ENCODE data around the gene ACSBG1. TPM values are rescaled to one million over a fixed set of nuclear protein-coding genes. Genes with fewer than 3 reads are reported as not detected.

The ACSBG1 gene
- total RNA-seq, 2 experiments from 2014 or later = 0.02 TPM; not detected in 1

- intact Hi-C loops (cut with DNase I, micrococcal nuclease) = no loop called here
- Mint-ChIP-seq H3K9me3 (ENCODE audit: low read depth) (no peaks in the 10 kb centered on the region), H3K27me3 (no peaks in the 10 kb centered on the region), H3K27ac (no peak overlapping the region), H3K4me1 (peaks cover 8% of the 10 kb centered on the region), H3K4me3 (no peak overlapping the region), H3K36me3 (ENCODE audit: low read depth) (no peaks in the 10 kb centered on the region)
- ChIA-PET CTCF (no interaction called here), POLR2A (no interaction called here)
- ATAC-seq (no peak), DNase-seq (no peak)
Measured at GRCh38 chr15:78220713-78221112, 13.7 kb downstream of the ACSBG1 start.

DNA sequence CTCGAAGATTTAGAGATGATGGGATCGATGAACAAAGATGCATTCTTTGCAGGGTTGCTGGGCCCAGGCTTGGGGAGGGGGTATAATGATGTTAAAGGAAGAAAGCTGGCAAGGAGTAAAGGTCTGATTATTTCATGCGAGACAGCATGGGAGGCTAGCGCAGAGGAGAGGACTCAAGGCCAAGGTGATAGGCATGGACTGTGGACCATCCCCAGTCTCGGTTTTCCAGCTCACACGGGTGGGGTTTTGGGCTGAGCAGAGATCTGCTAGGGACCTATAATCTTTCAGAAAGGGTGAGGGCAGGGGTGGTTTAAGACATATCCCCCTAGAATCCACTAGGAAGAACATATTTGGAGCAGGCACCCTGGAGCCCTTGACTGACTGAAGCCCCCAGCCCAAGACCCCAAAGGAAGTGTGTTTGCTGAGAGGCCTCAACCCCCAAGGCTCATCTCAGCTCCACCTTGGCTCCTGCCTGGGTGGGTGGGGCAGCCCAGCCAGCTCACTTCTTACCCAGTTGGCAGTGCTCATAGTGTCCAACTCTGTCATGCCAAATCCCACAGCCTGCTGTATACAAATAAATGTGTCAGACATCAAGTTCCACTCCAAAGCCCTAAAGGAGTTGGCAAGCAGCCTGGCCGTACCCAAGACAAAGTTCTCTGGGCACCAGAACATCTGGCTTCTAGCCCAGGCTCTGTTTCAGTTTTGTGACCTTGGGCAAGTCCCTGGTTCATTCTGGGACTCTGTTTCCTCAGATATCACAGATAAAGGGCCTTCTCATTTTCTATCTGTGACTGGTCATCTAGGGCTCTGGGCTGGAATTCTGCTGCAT is 17.9 kb downstream of the ACSBG1 start:
- Mint-ChIP-seq H3K9me3 (ENCODE audit: low read depth) (no peaks in the 10 kb centered on the region), H3K4me1 (no peaks in the 10 kb centered on the region), H3K27me3 (peaks cover 2% of the 10 kb centered on the region), H3K36me3 (ENCODE audit: low read depth) (no peaks in the 10 kb centered on the region), H3K27ac (no peak overlapping the region), H3K4me3 (no peak overlapping the region)
- DNase-seq (no peak), ATAC-seq (no peak)
- CTCF ChIA-PET = interaction anchor here (0.8 to 1.6 kb wide), 2 partner anchors 17 to 24 kb away, joined by 4 to 5 read pairs; no protein-coding TSS in a partner anchor
- intact Hi-C loops (cut with DNase I, micrococcal nuclease) = no loop called here
- POLR2A ChIA-PET = no interaction called here

- POLR2A ChIA-PET = no interaction called here
- DNase-seq = no peak
- Mint-ChIP-seq H3K9me3 (ENCODE audit: low read depth) (no peaks in the 10 kb centered on the region), H3K36me3 (ENCODE audit: low read depth) (no peaks in the 10 kb centered on the region), H3K27ac (no peak overlapping the region), H3K4me1 (no peaks in the 10 kb centered on the region), H3K4me3 (no peak overlapping the region), H3K27me3 (peaks cover 2% of the 10 kb centered on the region)
- intact Hi-C loops (cut with DNase I, micrococcal nuclease) = no loop called here
- ATAC-seq = no peak
- CTCF ChIA-PET = interaction anchor here (0.9 kb wide), 1 partner anchor 313 kb away, joined by 5 read pairs; no protein-coding TSS in a partner anchor
Measured at GRCh38 chr15:78213956-78214355, 20.4 kb downstream of the ACSBG1 start.

DNA sequence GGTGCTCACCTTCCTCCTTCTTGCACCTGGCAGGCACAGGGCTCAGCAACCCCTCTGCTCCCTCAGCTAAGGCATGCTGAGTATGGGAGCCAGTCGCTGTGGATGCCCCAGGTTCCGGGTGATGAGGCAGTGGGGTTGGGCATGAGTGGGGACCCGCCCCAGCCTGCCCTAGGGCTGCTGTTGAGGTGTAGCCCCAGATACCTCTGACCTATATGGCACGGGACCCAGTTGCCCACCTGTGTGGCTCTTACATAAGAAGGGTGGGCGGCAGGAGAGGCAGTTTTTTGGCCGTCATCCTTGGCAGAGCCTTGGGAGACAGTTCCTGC is 21.0 kb downstream of the ACSBG1 start:
- intact Hi-C loops (cut with DNase I, micrococcal nuclease) = no loop called here
- no peak for ATAC-seq
- peaks cover 2% of the 10 kb centered on the region for H3K27me3 Mint-ChIP-seq
- H3K36me3 Mint-ChIP-seq (ENCODE audit: low read depth) = no peaks in the 10 kb centered on the region
- H3K4me3 Mint-ChIP-seq = no peak overlapping the region
- POLR2A ChIA-PET = no interaction called here
- H3K4me1 Mint-ChIP-seq = no peaks in the 10 kb centered on the region
- CTCF ChIA-PET = interaction anchor here (0.9 kb wide), 1 partner anchor 312 kb away, joined by 5 read pairs; no protein-coding TSS in a partner anchor
- no peak overlapping the region for H3K27ac Mint-ChIP-seq
- DNase-seq = no peak
- H3K9me3 Mint-ChIP-seq (ENCODE audit: low read depth) = no peaks in the 10 kb centered on the region

GRCh38 chr15:78212546-78213424 is 21.6 kb downstream of the ACSBG1 start:
- Mint-ChIP-seq H3K27me3 (peaks cover 2% of the 10 kb centered on the region), H3K36me3 (ENCODE audit: low read depth) (no peaks in the 10 kb centered on the region), H3K27ac (no peak overlapping the region), H3K4me3 (no peak overlapping the region), H3K9me3 (ENCODE audit: low read depth) (no peaks in the 10 kb centered on the region), H3K4me1 (no peaks in the 10 kb centered on the region)
- ChIA-PET CTCF (interaction anchor here (0.6 to 2.3 kb wide), 3 partner anchors 14 to 312 kb away, joined by 3 to 9 read pairs (median 5); no protein-coding TSS in a partner anchor), POLR2A (no interaction called here)
- intact Hi-C loops (cut with DNase I, micrococcal nuclease) = no loop called here
- no peak for ATAC-seq
- DNase-seq = no peak

- intact Hi-C loops (cut with DNase I, micrococcal nuclease) = no loop called here
- POLR2A ChIA-PET = no interaction called here
- Mint-ChIP-seq H3K4me1 (no peaks in the 10 kb centered on the region), H3K27ac (no peak overlapping the region), H3K9me3 (ENCODE audit: low read depth) (no peaks in the 10 kb centered on the region), H3K4me3 (no peak overlapping the region), H3K27me3 (peaks cover 2% of the 10 kb centered on the region), H3K36me3 (ENCODE audit: low read depth) (no peaks in the 10 kb centered on the region)
- no peak for ATAC-seq
- DNase-seq = no peak
- CTCF ChIA-PET = interaction anchor here (1.0 to 2.3 kb wide), 2 partner anchors 10 to 28 kb away, joined by 3 to 9 read pairs; no protein-coding TSS in a partner anchor
Measured at GRCh38 chr15:78212008-78212407, 22.4 kb downstream of the ACSBG1 start.

- CTCF ChIA-PET = interaction anchor here (0.7 to 2.3 kb wide), 5 partner anchors 9 to 332 kb away, joined by 3 to 9 read pairs (median 5); no protein-coding TSS in a partner anchor
- POLR2A ChIA-PET = no interaction called here
- H3K27me3 Mint-ChIP-seq = peaks cover 2% of the 10 kb centered on the region
- H3K4me1 Mint-ChIP-seq = no peaks in the 10 kb centered on the region
- no peak overlapping the region for H3K27ac Mint-ChIP-seq
- H3K9me3 Mint-ChIP-seq (ENCODE audit: low read depth) = no peaks in the 10 kb centered on the region
- H3K4me3 Mint-ChIP-seq = no peak overlapping the region
- DNase-seq (no peak), ATAC-seq (no peak)
- no peaks in the 10 kb centered on the region for H3K36me3 Mint-ChIP-seq (ENCODE audit: low read depth)
- intact Hi-C loops (cut with DNase I, micrococcal nuclease) = no loop called here
Measured at GRCh38 chr15:78211189-78211921, 23.0 kb downstream of the ACSBG1 start.

GRCh38 chr15:78210349-78210717 is 24.0 kb downstream of the ACSBG1 start:
- Mint-ChIP-seq H3K36me3 (ENCODE audit: low read depth) (no peaks in the 10 kb centered on the region), H3K4me3 (no peak overlapping the region), H3K4me1 (no peaks in the 10 kb centered on the region), H3K9me3 (ENCODE audit: low read depth) (no peaks in the 10 kb centered on the region), H3K27me3 (peaks cover 2% of the 10 kb centered on the region), H3K27ac (no peak overlapping the region)
- ChIA-PET POLR2A (no interaction called here), CTCF (interaction anchor here (2.3 kb wide), 1 partner anchor 30 kb away, joined by 9 read pairs; no protein-coding TSS in a partner anchor)
- intact Hi-C loops (cut with DNase I, micrococcal nuclease) = no loop called here
- DNase-seq = no peak
- ATAC-seq = no peak

- Mint-ChIP-seq H3K4me1 (no peaks in the 10 kb centered on the region), H3K4me3 (no peak overlapping the region), H3K36me3 (ENCODE audit: low read depth) (no peaks in the 10 kb centered on the region), H3K9me3 (ENCODE audit: low read depth) (no peaks in the 10 kb centered on the region), H3K27me3 (peaks cover 2% of the 10 kb centered on the region), H3K27ac (no peak overlapping the region)
- DNase-seq = no peak
- no peak for ATAC-seq
- intact Hi-C loops (cut with DNase I, micrococcal nuclease) = no loop called here
- ChIA-PET CTCF (interaction anchor here (0.8 kb wide), 1 partner anchor 14 kb away, joined by 4 read pairs; no protein-coding TSS in a partner anchor), POLR2A (no interaction called here)
Measured at GRCh38 chr15:78209646-78210348, 24.6 kb downstream of the ACSBG1 start.

GRCh38 chr15:78208887-78209645 is 25.3 kb downstream of the ACSBG1 start:
- ATAC-seq (no peak), DNase-seq (no peak)
- Mint-ChIP-seq H3K27me3 (peaks cover 2% of the 10 kb centered on the region), H3K4me1 (no peaks in the 10 kb centered on the region), H3K36me3 (ENCODE audit: low read depth) (no peaks in the 10 kb centered on the region), H3K9me3 (ENCODE audit: low read depth) (no peaks in the 10 kb centered on the region), H3K27ac (no peak overlapping the region), H3K4me3 (no peak overlapping the region)
- intact Hi-C loops (cut with DNase I, micrococcal nuclease) = no loop called here
- ChIA-PET CTCF (interaction anchor here (0.8 kb wide), 1 partner anchor 13 kb away, joined by 4 read pairs; no protein-coding TSS in a partner anchor), POLR2A (no interaction called here)

Data from activated CD4-positive, alpha-beta T cell treated with anti-CD3 and anti-CD28 coated beads for 36 hours (primary cell).